Hepatocyte (in vitro differentiated cells): ENCODE results near the gene LMOD2.

Source experiments
- EZH2 ChIP-seq: fragments of 200-600 bp; sonication (generic); IDR thresholded peaks from 2 replicates; pipeline ENCODE4 v1.6.1; 2016; ENCODE audit warnings: antibody characterized with exemption, mild to moderate bottlenecking, borderline replicate concordance
- TF ChIP-seq, protein P1 (sequence below): fragments of 200-600 bp; sonication (generic); IDR thresholded peaks from 2 replicates; pipeline ENCODE4 v1.5.1; 2016; ENCODE audit warnings: antibody characterized with exemption, mild to moderate bottlenecking; ENCODE audit not compliant: poor library complexity

DNA sequence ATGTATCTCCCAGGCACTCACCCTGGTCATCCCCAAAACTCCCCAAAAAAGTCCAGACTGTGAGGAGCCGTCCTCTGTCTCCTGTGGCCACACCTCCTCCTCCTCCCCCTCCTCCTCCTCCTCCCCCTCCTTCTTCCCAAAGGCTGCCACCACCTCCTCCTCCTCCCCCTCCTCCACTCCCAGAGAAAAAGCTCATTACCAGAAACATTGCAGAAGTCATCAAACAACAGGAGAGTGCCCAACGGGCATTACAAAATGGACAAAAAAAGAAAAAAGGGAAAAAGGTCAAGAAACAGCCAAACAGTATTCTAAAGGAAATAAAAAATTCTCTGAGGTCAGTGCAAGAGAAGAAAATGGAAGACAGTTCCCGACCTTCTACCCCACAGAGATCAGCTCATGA, 7.1 kb downstream of the LMOD2 start:
- TF ChIP-seq, protein P1, sequence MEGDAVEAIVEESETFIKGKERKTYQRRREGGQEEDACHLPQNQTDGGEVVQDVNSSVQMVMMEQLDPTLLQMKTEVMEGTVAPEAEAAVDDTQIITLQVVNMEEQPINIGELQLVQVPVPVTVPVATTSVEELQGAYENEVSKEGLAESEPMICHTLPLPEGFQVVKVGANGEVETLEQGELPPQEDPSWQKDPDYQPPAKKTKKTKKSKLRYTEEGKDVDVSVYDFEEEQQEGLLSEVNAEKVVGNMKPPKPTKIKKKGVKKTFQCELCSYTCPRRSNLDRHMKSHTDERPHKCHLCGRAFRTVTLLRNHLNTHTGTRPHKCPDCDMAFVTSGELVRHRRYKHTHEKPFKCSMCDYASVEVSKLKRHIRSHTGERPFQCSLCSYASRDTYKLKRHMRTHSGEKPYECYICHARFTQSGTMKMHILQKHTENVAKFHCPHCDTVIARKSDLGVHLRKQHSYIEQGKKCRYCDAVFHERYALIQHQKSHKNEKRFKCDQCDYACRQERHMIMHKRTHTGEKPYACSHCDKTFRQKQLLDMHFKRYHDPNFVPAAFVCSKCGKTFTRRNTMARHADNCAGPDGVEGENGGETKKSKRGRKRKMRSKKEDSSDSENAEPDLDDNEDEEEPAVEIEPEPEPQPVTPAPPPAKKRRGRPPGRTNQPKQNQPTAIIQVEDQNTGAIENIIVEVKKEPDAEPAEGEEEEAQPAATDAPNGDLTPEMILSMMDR, result no peak
- TF ChIP-seq EZH2, result no peak
